Stimulated activated CD4-positive, alpha-beta T cell treated with anti-CD3 and anti-CD28 coated beads, TNF-alpha, amount 100 ng/mL, for 1 hour (primary cell): ENCODE data around the gene PPP4C.

Source experiments
- DNase-seq, 3 donors: peaks; one replicate each; pipeline ENCODE4 v3.0.0-alpha.2; 2020; ENCODE audit warnings: low read depth in 3 of 3, low spot score in 1 of 3

The PPP4C gene

GRCh38 chr16:30054959-30055553, 20.7 kb upstream of the PPP4C start:
- DNase-seq, result peak in 1 of 3 donors; percentile 24

- no peak for DNase-seq
Observed at GRCh38 chr16:30060346-30060745, 15.4 kb upstream of the PPP4C start.

- DNase-seq, result no peak
Observed at GRCh38 chr16:30060836-30061554, 14.8 kb upstream of the PPP4C start.

GRCh38 chr16:30063278-30063892, 12.4 kb upstream of the PPP4C start:
- no peak for DNase-seq

GRCh38 chr16:30063893-30064728, 11.7 kb upstream of the PPP4C start:
- DNase-seq, result peak in 2 of 3 donors; percentile 37 to 54

- no peak for DNase-seq
Observed at GRCh38 chr16:30064729-30065101, 11.1 kb upstream of the PPP4C start.

GRCh38 chr16:30065102-30065942, 10.5 kb upstream of the PPP4C start, which contains the start of gene ALDOA:
Gene ALDOA (plus strand): TSS chr16:30065760. CDS start chr16:30066898, 1,138 bp downstream.
- DNase-seq, result peak; percentile 89 to 91 (median 91)

GRCh38 chr16:30065943-30066760, 9.6 kb upstream of the PPP4C start:
- no peak for DNase-seq

GRCh38 chr16:30066761-30067583, 8.8 kb upstream of the PPP4C start:
- no peak for DNase-seq

- no peak for DNase-seq
Observed at GRCh38 chr16:30067584-30067916, 8.2 kb upstream of the PPP4C start.

- no peak for DNase-seq
Observed at GRCh38 chr16:30068333-30068732, 7.5 kb upstream of the PPP4C start.

- peak in 1 of 3 donors; percentile 39 for DNase-seq
Observed at GRCh38 chr16:30068750-30069610, 6.8 kb upstream of the PPP4C start.

GRCh38 chr16:30069611-30070462, 6.0 kb upstream of the PPP4C start:
- no peak for DNase-seq

GRCh38 chr16:30070490-30070889, 5.3 kb upstream of the PPP4C start:
- no peak for DNase-seq

GRCh38 chr16:30076276-30076791, 540 bp downstream of the PPP4C start:
- DNase-seq, result no peak

GRCh38 chr16:30077656-30078055, 1.9 kb downstream of the PPP4C start:
- no peak for DNase-seq

GRCh38 chr16:30078744-30079143, 3.0 kb downstream of the PPP4C start:
- no peak for DNase-seq
